GM12878 (cell line): Measurements from ENCODE around the gene PAK6. TPM values are rescaled to one million over a fixed set of nuclear protein-coding genes. Genes with fewer than 3 reads are reported as not detected.

Source experiments
- ATAC-seq: fragments of 200-7000 bp; cut with Tn5 transposase; 3 replicates; pipeline ENCODE4 v1.9.1; 2020; ENCODE audit warnings: mild to moderate bottlenecking, moderate library complexity
- BruUV-seq: library from RNA; stranded (reverse); fragments of 400-500 nt; replicated peaks from 2 replicates; lab custom pipeline; 2021; lab: Mats Ljungman, UMichigan
- CTCF ChIA-PET: fragments of 300-600 bp; sonication (Branson Sonifier 250); formaldehyde crosslinking; extraction: SDS; loops from one replicate; lab custom pipeline; 2021; ENCODE audit warnings: inconsistent platforms; lab: Yijun Ruan, JAX
- POLR2A ChIA-PET: fragments of 350-600 bp; formaldehyde crosslinking; extraction: SDS; loops from one replicate; lab custom pipeline; 2021; ENCODE audit warnings: inconsistent platforms; lab: Charles Lee
- RAD21 ChIA-PET: fragments of 300-600 bp; sonication (Branson Sonifier 250); formaldehyde crosslinking; loops from one replicate; lab custom pipeline; 2023; ENCODE audit warnings: antibody characterized with exemption; ENCODE audit not compliant: unreplicated experiment; lab: Charles Lee
- SMC1A ChIA-PET: fragments of 300-600 bp; sonication (Branson Sonifier 250); formaldehyde crosslinking; loops from one replicate; lab custom pipeline; 2023; ENCODE audit not compliant: unreplicated experiment, uncharacterized antibody; lab: Charles Lee
- DNase-seq: peaks from one replicate; pipeline ENCODE4 v3.0.0-alpha.2; 2011; ENCODE audit warnings: low read depth, low spot score
- FAIRE-seq: peaks from 3 replicates; lab custom pipeline; 2011; peaks lifted over from hg19 to GRCh38; lab: Jason Lieb, UNC
- H2AFZ ChIP-seq: 2 replicates; pipeline ENCODE4 v1.6.0; 2011; ENCODE audit warnings: low read depth, low read length, control low read depth; ENCODE audit not compliant: control insufficient read depth
- H3K27ac ChIP-seq: 2 replicates; pipeline ENCODE4 v1.5.1; 2011; ENCODE audit warnings: control low read depth; ENCODE audit not compliant: control insufficient read depth, insufficient read depth
- H3K27me3 ChIP-seq, 2 experiments: replicated peaks in 1 of 2; 2 replicates each; pipeline versions ENCODE4 v1.6.0 to v1.6.1; 2011; ENCODE audit warnings: low read length in 1 of 2; ENCODE audit not compliant: control insufficient read depth in 2 of 2, insufficient read depth in 2 of 2
- H3K36me3 ChIP-seq, 2 experiments: 2 replicates each; pipeline ENCODE4 v1.5.1; 2011; ENCODE audit warnings: low read length in 1 of 2; ENCODE audit not compliant: control insufficient read depth in 2 of 2, insufficient read depth in 2 of 2
- H3K4me1 ChIP-seq: 2 replicates; pipeline ENCODE4 v1.6.1; 2011; ENCODE audit warnings: mild to moderate bottlenecking, low read length, moderate library complexity, mixed read lengths; ENCODE audit not compliant: control insufficient read depth, insufficient read depth
- H3K4me2 ChIP-seq: 2 replicates; pipeline ENCODE4 v1.6.0; 2011; ENCODE audit warnings: control low read depth; ENCODE audit not compliant: control insufficient read depth, insufficient read depth
- H3K4me3 ChIP-seq: fragments of 200-600 bp; sonication (generic); 2 replicates; pipeline ENCODE4 v1.5.1; 2016
- H3K79me2 ChIP-seq: 2 replicates; pipeline ENCODE4 v1.6.0; 2011; ENCODE audit warnings: low read length; ENCODE audit not compliant: control insufficient read depth, insufficient read depth
- H3K9ac ChIP-seq: 2 replicates; pipeline ENCODE4 v1.8.0; 2011; ENCODE audit warnings: low read length, control low read depth, mixed read lengths; ENCODE audit not compliant: control insufficient read depth, insufficient read depth
- H3K9me3 ChIP-seq: replicated peaks from 3 replicates; pipeline ENCODE4 v1.5.1; 2011; ENCODE audit warnings: mild to moderate bottlenecking, low read length; ENCODE audit not compliant: control insufficient read depth, insufficient read depth
- H4K20me1 ChIP-seq: 2 replicates; pipeline ENCODE4 v1.6.0; 2011; ENCODE audit not compliant: control insufficient read depth, insufficient read depth
- ASH2L ChIP-seq: fragments of 300-600, 200-600 bp; sonication (generic); IDR thresholded peaks from 2 replicates; pipeline ENCODE4 v1.6.1; 2017; ENCODE audit warnings: low read depth, mild to moderate bottlenecking, borderline replicate concordance
- EGR1 ChIP-seq, 2 experiments: IDR thresholded peaks; 1 replicate in 1 of 2; 2 replicates in 1 of 2; pipeline ENCODE4 v1.6.1; 2011 to 2012; ENCODE audit warnings: low read depth in 2 of 2, low read length in 2 of 2, borderline replicate concordance in 1 of 2, mild to moderate bottlenecking in 1 of 2, moderate library complexity in 1 of 2
- FOXM1 ChIP-seq: IDR thresholded peaks from 2 replicates; pipeline ENCODE4 v1.6.1; 2012; ENCODE audit warnings: low read depth, mild to moderate bottlenecking, inconsistent platforms, low read length, moderate library complexity
- JUNB ChIP-seq: IDR thresholded peaks from 2 replicates; pipeline ENCODE4 v1.6.1; 2016; ENCODE audit warnings: antibody characterized with exemption, mild to moderate bottlenecking
- KLF5 ChIP-seq: fragments of 450-650 bp; IDR thresholded peaks from 2 replicates; pipeline ENCODE4 v1.6.1; 2014; ENCODE audit warnings: mild to moderate bottlenecking; ENCODE audit not compliant: partially characterized antibody
- MEF2A ChIP-seq: IDR thresholded peaks from 2 replicates; pipeline ENCODE4 v1.6.1; 2011; ENCODE audit warnings: low read depth, mild to moderate bottlenecking, low read length, moderate library complexity; ENCODE audit not compliant: insufficient read depth
- MTA2 ChIP-seq: fragments of 450-650 bp; IDR thresholded peaks from 2 replicates; pipeline ENCODE4 v1.6.1; 2016; ENCODE audit warnings: low read depth, mild to moderate bottlenecking, moderate library complexity
- POLR2AphosphoS5 ChIP-seq: IDR thresholded peaks from 2 replicates; pipeline ENCODE4 v1.6.1; 2011; ENCODE audit warnings: mild to moderate bottlenecking, low read length, inconsistent platforms
- SPI1 ChIP-seq: IDR thresholded peaks from 2 replicates; pipeline ENCODE4 v1.6.1; 2011; ENCODE audit warnings: low read depth, mild to moderate bottlenecking, low read length, moderate library complexity, borderline replicate concordance; ENCODE audit not compliant: insufficient read depth
- SREBF1 ChIP-seq: IDR thresholded peaks from 2 replicates; pipeline ENCODE4 v1.6.1; 2012; ENCODE audit warnings: mild to moderate bottlenecking, low read length
- TAF1 ChIP-seq: IDR thresholded peaks from 2 replicates; pipeline ENCODE4 v1.6.1; 2011; ENCODE audit warnings: mild to moderate bottlenecking, low read depth, low read length, borderline replicate concordance
- WGBS: methylation state at CpG from one replicate; pipeline ENCODE4 v1.1.6; 2016; ENCODE audit warnings: low lambda C conversion rate; ENCODE audit not compliant: insufficient replicate concordance, insufficient coverage; ENCODE audit errors: missing lambda C conversion rate; 5-methylcytosine and 5-hydroxymethylcytosine counted together
- in situ Hi-C: fragments of 300-500 bp; cut with MboI; formaldehyde crosslinking; loops from 9 replicates; pipeline ENCODE4 v1.14.3; 2018; ENCODE audit warnings: mixed read lengths
- intact Hi-C: fragments of 100-400 bp; cut with micrococcal nuclease; formaldehyde crosslinking; loops from one replicate; pipeline ENCODE4 v1.14.2; 2022; ENCODE audit not compliant: unreplicated experiment
- polyA plus RNA-seq, 11 experiments: library from polyadenylated mRNA; depleted of rRNA in 4 of 11; unstranded in 6 of 11; stranded (reverse) in 5 of 11; fragments of >200 nt; fragmentation: Nextera tagmentation in 4 of 11; fragmentation: Illumina TruSeq in 1 of 11; extraction: Ambion mirVana in 4 of 11; extraction: Trizol in 1 of 11; gene quantifications; 1 replicate in 1 of 11; 2 replicates in 10 of 11; pipeline versions ENCODE4 v1.2.1 to v1.2.3, GENCODE V29; 2011 to 2016; ENCODE audit warnings: inconsistent platforms in 2 of 11, missing spikeins in 2 of 11, low read depth in 1 of 11
- total RNA-seq, 4 experiments: library from RNA; depleted of rRNA in 3 of 4; stranded (reverse); fragments of >200 nt in 3 of 4; fragmentation: Illumina TruSeq in 1 of 4; extraction: Trizol in 1 of 4; gene quantifications; 2 replicates each; pipeline versions ENCODE4 v1.2.1 to v1.2.3, GENCODE V29; 2013 to 2021
- TF ChIP-seq, protein P1 (sequence below): fragments of 450-650 bp; IDR thresholded peaks from 2 replicates; pipeline ENCODE4 v1.6.1; 2018; ENCODE audit warnings: mild to moderate bottlenecking, low read depth, moderate library complexity; ENCODE audit not compliant: partially characterized antibody
- TF ChIP-seq, protein P2 (sequence below): fragments of 450-650 bp; IDR thresholded peaks from 2 replicates; pipeline ENCODE4 v1.6.1; 2016; ENCODE audit warnings: mild to moderate bottlenecking, moderate library complexity, borderline replicate concordance
- TF ChIP-seq, protein P3 (sequence below): IDR thresholded peaks from 2 replicates; pipeline ENCODE4 v1.6.1; 2012; ENCODE audit warnings: low read depth, low read length, improper control_type of control experiment

PAK6 gene
- total and polyA plus RNA-seq, 10 of the 15 experiments (the other 5 are each of a cell fraction or from before 2014, with no cell fraction given), result 0.07 to 0.92 (median 0.31) TPM; not detected in 2

DNA sequence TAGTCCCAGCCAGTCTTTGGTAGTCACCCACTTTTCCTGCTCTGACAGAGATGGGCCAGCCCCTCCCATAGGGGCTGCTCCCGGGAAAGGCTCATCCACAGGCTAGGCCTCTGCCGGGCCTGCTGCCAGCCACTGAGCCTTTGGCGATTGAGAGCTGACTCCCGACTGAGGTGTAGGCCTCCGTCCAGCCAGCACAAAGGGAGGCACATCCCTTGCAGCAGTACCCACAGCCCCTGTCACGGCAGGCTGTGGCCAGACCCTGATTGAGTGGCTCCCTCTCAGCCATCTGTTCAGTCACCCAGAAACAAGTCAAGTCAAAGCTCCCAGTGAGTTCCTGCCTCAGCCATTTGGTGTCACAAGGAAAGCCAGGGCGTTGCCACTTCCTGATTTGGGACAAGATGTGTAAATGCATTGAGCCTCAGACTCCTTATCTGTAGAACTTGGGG, 6.2 kb upstream of the PAK6 start:
- Histone ChIP-seq H3K4me2 (no peak overlapping the region), H2AFZ (no peak overlapping the region), H3K4me1 (peaks cover 6% of the 10 kb centered on the region), H3K27ac (no peak overlapping the region), H3K4me3 (no peak overlapping the region), H4K20me1 (no peaks in the 10 kb centered on the region), H3K27me3 (no peaks in the 10 kb centered on the region), H3K9ac (no peak overlapping the region), H3K79me2 (no peaks in the 10 kb centered on the region), H3K9me3 (no peaks in the 10 kb centered on the region), H3K36me3 (peaks cover 15 to 26% of the 10 kb centered on the region in 2 experiments)
- no TSS peak for BruUV-seq
- intact Hi-C loops (no loop called here), in situ Hi-C loops (no loop called here)
- no peak for ATAC-seq
- no peak for FAIRE-seq
- RAD21 ChIA-PET, result no interaction called here
- CTCF ChIA-PET, result interaction anchor here (4.1 kb wide), 1 partner anchor 15 kb away, joined by 11 read pairs; no protein-coding TSS in a partner anchor
- WGBS, result 76% methylated on average over 7 of the region's 7 CpGs
- TF ChIP-seq SPI1 (no peak), SREBF1 (no peak), ASH2L (no peak), MTA2 (no peak), MEF2A (no peak), EGR1 (IDR thresholded peaks at IDR 0.05; ENCODE audit: borderline replicate concordance in 1 of 2, low read depth in 2 of 2, low read length in 2 of 2) (no peak), KLF5 (no peak), POLR2AphosphoS5 (no peak), TAF1 (no peak), JUNB (no peak), FOXM1 (no peak)
- TF ChIP-seq, protein P1, sequence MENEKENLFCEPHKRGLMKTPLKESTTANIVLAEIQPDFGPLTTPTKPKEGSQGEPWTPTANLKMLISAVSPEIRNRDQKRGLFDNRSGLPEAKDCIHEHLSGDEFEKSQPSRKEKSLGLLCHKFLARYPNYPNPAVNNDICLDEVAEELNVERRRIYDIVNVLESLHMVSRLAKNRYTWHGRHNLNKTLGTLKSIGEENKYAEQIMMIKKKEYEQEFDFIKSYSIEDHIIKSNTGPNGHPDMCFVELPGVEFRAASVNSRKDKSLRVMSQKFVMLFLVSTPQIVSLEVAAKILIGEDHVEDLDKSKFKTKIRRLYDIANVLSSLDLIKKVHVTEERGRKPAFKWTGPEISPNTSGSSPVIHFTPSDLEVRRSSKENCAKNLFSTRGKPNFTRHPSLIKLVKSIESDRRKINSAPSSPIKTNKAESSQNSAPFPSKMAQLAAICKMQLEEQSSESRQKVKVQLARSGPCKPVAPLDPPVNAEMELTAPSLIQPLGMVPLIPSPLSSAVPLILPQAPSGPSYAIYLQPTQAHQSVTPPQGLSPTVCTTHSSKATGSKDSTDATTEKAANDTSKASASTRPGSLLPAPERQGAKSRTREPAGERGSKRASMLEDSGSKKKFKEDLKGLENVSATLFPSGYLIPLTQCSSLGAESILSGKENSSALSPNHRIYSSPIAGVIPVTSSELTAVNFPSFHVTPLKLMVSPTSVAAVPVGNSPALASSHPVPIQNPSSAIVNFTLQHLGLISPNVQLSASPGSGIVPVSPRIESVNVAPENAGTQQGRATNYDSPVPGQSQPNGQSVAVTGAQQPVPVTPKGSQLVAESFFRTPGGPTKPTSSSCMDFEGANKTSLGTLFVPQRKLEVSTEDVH, result no peak
- TF ChIP-seq, protein P2, sequence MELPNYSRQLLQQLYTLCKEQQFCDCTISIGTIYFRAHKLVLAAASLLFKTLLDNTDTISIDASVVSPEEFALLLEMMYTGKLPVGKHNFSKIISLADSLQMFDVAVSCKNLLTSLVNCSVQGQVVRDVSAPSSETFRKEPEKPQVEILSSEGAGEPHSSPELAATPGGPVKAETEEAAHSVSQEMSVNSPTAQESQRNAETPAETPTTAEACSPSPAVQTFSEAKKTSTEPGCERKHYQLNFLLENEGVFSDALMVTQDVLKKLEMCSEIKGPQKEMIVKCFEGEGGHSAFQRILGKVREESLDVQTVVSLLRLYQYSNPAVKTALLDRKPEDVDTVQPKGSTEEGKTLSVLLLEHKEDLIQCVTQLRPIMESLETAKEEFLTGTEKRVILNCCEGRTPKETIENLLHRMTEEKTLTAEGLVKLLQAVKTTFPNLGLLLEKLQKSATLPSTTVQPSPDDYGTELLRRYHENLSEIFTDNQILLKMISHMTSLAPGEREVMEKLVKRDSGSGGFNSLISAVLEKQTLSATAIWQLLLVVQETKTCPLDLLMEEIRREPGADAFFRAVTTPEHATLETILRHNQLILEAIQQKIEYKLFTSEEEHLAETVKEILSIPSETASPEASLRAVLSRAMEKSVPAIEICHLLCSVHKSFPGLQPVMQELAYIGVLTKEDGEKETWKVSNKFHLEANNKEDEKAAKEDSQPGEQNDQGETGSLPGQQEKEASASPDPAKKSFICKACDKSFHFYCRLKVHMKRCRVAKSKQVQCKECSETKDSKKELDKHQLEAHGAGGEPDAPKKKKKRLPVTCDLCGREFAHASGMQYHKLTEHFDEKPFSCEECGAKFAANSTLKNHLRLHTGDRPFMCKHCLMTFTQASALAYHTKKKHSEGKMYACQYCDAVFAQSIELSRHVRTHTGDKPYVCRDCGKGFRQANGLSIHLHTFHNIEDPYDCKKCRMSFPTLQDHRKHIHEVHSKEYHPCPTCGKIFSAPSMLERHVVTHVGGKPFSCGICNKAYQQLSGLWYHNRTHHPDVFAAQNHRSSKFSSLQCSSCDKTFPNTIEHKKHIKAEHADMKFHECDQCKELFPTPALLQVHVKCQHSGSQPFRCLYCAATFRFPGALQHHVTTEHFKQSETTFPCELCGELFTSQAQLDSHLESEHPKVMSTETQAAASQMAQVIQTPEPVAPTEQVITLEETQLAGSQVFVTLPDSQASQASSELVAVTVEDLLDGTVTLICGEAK, result no peak
- TF ChIP-seq, protein P3, sequence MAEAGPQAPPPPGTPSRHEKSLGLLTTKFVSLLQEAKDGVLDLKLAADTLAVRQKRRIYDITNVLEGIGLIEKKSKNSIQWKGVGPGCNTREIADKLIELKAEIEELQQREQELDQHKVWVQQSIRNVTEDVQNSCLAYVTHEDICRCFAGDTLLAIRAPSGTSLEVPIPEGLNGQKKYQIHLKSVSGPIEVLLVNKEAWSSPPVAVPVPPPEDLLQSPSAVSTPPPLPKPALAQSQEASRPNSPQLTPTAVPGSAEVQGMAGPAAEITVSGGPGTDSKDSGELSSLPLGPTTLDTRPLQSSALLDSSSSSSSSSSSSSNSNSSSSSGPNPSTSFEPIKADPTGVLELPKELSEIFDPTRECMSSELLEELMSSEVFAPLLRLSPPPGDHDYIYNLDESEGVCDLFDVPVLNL, result no peak
- SMC1A ChIA-PET, result no interaction called here
- DNase-seq, result no peak
- POLR2A ChIA-PET, result no interaction called here
